Measurements from ENCODE around the gene AGR3.

DNA sequence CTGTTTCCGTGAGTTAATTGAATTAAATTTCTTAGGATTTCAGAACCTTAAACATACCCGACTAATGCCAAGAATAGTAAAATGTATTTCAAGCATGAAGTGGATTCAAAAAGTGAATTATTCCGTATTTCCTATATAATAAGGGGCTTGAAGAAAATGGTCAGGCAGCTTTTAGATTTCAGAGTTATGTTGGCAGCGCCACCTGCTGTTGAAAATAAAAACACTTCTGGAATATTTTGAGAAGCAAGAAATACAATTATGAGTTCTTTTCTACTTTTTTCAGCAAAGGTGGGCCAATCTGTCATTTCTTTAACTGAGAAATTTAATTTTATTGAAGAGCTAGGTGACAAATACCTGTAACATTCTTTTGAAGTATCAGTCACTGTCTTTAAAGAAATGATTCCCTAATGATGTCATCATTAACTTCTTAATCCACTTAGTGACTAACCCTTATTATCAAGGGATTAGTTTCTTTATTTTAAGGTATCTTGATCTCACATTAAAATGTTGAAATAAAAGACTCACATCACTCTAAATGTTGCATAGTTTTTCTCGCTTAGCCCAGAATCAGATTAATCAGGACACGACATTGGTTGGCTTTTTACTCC, 36.6 kb upstream of the AGR3 start:
- TF ChIP-seq ZNF555 (tag by site-specific recombination; conservative IDR thresholded peaks at IDR 0.05) (no peak), ZNF658 (tag by site-specific recombination; IDR thresholded peaks at IDR 0.05) (no peak), ZNF2 (tag by site-specific recombination; IDR thresholded peaks at IDR 0.05) (no peak), TRIM28 (IDR thresholded peaks at IDR 0.05; ENCODE audit: borderline replicate concordance, low read length) (no peak)
- TF ChIP-seq, protein P1, sequence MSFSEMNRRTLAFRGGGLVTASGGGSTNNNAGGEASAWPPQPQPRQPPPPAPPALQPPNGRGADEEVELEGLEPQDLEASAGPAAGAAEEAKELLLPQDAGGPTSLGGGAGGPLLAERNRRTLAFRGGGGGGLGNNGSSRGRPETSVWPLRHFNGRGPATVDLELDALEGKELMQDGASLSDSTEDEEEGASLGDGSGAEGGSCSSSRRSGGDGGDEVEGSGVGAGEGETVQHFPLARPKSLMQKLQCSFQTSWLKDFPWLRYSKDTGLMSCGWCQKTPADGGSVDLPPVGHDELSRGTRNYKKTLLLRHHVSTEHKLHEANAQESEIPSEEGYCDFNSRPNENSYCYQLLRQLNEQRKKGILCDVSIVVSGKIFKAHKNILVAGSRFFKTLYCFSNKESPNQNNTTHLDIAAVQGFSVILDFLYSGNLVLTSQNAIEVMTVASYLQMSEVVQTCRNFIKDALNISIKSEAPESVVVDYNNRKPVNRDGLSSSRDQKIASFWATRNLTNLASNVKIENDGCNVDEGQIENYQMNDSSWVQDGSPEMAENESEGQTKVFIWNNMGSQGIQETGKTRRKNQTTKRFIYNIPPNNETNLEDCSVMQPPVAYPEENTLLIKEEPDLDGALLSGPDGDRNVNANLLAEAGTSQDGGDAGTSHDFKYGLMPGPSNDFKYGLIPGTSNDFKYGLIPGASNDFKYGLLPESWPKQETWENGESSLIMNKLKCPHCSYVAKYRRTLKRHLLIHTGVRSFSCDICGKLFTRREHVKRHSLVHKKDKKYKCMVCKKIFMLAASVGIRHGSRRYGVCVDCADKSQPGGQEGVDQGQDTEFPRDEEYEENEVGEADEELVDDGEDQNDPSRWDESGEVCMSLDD (tag by site-specific recombination; IDR thresholded peaks at IDR 0.05): no peak
- TF ChIP-seq, protein P2, sequence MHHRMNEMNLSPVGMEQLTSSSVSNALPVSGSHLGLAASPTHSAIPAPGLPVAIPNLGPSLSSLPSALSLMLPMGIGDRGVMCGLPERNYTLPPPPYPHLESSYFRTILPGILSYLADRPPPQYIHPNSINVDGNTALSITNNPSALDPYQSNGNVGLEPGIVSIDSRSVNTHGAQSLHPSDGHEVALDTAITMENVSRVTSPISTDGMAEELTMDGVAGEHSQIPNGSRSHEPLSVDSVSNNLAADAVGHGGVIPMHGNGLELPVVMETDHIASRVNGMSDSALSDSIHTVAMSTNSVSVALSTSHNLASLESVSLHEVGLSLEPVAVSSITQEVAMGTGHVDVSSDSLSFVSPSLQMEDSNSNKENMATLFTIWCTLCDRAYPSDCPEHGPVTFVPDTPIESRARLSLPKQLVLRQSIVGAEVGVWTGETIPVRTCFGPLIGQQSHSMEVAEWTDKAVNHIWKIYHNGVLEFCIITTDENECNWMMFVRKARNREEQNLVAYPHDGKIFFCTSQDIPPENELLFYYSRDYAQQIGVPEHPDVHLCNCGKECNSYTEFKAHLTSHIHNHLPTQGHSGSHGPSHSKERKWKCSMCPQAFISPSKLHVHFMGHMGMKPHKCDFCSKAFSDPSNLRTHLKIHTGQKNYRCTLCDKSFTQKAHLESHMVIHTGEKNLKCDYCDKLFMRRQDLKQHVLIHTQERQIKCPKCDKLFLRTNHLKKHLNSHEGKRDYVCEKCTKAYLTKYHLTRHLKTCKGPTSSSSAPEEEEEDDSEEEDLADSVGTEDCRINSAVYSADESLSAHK (tag by site-specific recombination; IDR thresholded peaks at IDR 0.05): no peak
- TF ChIP-seq, protein P3, sequence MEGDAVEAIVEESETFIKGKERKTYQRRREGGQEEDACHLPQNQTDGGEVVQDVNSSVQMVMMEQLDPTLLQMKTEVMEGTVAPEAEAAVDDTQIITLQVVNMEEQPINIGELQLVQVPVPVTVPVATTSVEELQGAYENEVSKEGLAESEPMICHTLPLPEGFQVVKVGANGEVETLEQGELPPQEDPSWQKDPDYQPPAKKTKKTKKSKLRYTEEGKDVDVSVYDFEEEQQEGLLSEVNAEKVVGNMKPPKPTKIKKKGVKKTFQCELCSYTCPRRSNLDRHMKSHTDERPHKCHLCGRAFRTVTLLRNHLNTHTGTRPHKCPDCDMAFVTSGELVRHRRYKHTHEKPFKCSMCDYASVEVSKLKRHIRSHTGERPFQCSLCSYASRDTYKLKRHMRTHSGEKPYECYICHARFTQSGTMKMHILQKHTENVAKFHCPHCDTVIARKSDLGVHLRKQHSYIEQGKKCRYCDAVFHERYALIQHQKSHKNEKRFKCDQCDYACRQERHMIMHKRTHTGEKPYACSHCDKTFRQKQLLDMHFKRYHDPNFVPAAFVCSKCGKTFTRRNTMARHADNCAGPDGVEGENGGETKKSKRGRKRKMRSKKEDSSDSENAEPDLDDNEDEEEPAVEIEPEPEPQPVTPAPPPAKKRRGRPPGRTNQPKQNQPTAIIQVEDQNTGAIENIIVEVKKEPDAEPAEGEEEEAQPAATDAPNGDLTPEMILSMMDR (tag by site-specific recombination; IDR thresholded peaks at IDR 0.05): no peak
- TF ChIP-seq, protein P4, sequence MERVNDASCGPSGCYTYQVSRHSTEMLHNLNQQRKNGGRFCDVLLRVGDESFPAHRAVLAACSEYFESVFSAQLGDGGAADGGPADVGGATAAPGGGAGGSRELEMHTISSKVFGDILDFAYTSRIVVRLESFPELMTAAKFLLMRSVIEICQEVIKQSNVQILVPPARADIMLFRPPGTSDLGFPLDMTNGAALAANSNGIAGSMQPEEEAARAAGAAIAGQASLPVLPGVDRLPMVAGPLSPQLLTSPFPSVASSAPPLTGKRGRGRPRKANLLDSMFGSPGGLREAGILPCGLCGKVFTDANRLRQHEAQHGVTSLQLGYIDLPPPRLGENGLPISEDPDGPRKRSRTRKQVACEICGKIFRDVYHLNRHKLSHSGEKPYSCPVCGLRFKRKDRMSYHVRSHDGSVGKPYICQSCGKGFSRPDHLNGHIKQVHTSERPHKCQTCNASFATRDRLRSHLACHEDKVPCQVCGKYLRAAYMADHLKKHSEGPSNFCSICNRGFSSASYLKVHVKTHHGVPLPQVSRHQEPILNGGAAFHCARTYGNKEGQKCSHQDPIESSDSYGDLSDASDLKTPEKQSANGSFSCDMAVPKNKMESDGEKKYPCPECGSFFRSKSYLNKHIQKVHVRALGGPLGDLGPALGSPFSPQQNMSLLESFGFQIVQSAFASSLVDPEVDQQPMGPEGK (tag by site-specific recombination; IDR thresholded peaks at IDR 0.05): no peak
- TF ChIP-seq, protein P5, sequence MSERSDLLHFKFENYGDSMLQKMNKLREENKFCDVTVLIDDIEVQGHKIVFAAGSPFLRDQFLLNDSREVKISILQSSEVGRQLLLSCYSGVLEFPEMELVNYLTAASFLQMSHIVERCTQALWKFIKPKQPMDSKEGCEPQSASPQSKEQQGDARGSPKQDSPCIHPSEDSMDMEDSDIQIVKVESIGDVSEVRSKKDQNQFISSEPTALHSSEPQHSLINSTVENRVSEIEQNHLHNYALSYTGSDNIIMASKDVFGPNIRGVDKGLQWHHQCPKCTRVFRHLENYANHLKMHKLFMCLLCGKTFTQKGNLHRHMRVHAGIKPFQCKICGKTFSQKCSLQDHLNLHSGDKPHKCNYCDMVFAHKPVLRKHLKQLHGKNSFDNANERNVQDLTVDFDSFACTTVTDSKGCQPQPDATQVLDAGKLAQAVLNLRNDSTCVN (tag by site-specific recombination; optimal IDR thresholded peaks at IDR 0.05): no peak

All from HEK293 (cell line).